NCI-H524 treated with DMSO at 0.1 percent for 48 hours (cell line): ENCODE measurements around the gene SNX4.
A peak's percentile ranks its signal among the peaks of the same experiment; 100 is the strongest.
"Not testable (repeated sequence)": the region's sequence is repeated elsewhere in the genome, so short reads cannot be mapped to it uniquely, and the experiment has no call there.

Source experiments
- DNase-seq: peaks from one replicate; lab custom pipeline; 2025; lab: John Stamatoyannopoulos, UW

The SNX4 gene

DNA sequence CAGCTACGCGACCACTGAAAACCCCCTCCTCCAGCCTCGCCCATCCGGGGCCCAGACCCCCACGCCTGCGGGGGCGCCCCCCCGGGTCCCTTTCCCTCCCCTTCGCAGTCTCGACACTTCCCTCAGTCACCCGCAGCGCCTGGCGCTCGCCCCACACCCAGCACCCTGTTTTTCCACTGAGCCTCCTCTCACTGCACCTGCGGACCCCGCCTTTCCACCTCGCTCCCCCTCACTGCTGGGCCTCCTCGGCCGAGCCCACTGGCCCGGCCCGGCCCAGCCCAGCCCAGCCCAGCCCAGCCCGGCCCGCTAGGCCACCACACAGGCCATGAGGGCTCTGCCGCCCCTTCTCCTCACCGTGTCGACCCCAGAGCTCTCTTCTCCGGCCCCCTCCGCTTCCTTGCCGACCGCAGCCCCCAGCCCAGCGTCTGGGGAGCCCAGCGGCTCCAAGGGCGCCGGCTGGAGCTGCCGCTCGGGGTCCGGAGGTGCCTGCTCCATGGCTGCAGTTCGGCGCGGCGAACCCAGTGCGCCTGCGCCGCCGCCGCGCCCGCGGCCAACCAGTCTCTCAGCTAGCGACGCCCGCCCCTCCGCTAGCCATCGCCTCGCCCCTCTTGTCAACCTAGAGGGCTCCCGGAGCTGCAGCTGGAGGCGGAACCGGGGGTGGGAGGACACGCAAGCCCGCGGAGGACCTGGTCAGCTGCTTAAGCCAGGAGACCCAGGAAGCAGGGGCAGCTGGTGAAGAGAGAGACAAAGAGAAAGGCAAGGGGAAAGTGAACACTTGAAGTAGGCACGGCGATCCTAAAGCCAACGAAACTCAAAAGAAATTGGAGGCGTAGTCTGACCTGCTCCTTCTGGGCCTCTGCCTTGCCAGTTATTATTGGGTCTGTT is at the start of gene SNX4:
Gene SNX4, minus strand, starts transcription at position 525 of the 885 bp plus-strand sequence. Its CDS starts 30 bp downstream, at position 495.
- DNase-seq = peak; percentile 67

DNA sequence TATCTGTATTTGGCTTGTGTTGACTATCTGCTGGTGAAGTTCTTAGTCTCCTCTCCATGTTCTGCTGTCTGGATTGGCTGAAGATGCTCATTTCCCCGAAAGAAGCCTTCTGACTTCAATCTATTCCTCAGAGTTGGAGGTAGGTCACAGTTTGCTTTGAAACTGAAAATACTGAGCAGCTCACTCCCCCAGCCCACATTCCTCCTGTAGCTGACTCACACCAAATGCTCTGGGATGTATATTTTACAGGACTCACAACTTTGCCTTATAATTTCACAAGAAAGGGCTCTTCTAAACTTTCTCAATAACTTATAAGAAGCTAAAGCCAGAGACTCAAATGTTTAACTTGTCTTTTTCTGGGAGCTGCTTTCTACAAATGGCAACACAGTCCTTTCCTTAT is 36.3 kb upstream of the SNX4 start:
- DNase-seq = no peak

DNA sequence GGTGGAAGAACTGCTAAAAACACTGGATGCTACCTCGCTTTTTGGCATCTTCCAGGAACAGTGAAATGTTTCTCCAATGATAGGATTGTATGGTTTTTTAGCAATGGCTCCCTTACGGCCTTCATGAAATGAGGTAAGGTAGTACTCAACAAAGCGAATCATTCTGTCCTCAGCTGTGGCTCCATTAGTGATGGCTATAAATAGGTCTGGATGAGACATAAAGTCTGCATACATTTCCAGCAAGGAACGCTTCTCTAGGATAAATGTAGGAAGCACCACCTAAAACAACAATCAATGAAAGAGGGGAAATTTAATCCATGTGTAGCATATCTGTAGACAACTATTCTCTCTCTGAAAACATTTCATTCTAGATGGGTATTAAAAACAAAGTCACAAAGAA is 32.4 kb upstream of the SNX4 start:
- DNase-seq = no peak

DNA sequence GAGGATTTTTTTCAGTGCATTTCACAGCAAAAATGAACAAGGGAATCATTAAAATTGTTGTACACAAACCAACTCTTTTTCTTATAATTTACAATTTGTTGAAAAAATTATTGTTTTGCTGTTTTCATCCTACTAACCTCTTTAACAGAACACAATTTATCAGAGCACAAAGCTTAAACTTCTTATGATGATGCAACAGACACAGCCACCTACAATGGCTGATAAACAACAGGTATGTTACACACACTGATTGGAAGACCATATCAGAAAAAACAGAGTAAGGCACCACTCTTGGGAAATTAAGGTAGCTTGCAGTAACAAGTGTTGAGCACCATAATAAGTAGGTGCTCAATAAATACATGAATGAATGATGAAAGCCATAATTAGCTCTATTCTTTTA is 8.9 kb upstream of the SNX4 start:
- no peak for DNase-seq

DNA sequence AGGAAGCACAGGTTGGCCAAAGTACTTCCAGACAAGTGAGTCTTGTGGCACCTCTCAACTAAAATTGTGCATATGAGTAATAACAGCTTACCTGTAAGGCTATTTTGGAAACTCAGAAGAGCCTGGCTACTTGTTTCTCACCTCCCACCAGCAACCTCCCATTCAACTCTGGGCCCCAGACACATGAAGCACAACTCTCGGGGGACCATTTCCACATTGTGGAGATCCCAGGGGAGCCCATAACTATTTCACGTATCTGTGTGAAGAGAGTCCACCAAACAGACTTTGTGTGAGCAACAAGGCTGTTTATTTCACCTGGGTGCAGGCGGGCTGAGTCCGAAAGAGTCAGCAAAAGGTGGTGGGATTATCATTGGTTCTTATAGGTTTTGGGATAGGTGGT is 5.2 kb upstream of the SNX4 start:
- DNase-seq = no peak

DNA sequence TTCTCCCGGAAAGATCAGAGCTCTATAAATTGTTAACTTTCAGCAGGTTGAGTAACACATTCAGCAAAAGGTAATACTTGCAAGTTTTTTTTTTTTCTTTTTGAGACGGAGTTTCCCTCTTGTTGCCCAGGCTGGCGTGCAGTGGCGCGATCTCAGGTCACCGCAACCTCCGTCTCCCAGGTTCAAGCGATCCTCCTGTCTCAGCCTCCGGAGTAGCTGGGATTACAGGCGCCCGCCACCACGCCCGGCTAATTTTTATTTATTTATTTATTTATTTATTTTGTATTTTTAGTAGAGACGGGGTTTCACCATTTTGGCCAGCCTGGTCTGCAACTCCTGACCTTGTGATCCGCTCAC is 539 bp upstream of the SNX4 start:
- DNase-seq = not testable (repeated sequence)

DNA sequence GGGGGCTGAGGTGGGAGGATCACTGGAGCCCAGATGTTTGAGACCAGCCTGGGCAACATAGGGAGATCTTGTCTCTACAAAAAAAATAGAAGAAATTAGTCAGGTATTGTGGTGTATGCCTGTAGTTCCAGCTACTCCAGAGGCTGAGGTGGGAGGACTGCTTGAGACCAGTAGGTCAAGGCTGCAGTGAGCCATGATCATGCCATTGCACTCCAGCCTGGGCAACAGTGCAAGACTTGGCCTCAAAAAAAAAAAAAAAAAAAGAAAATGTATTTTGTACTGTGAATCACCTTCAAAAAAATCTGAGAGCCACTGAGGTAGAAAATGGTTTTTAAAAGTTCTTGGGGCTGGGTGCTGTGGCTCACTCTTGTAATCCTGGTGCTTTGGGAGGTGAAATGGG is 4.6 kb downstream of the SNX4 start:
- DNase-seq = no peak

DNA sequence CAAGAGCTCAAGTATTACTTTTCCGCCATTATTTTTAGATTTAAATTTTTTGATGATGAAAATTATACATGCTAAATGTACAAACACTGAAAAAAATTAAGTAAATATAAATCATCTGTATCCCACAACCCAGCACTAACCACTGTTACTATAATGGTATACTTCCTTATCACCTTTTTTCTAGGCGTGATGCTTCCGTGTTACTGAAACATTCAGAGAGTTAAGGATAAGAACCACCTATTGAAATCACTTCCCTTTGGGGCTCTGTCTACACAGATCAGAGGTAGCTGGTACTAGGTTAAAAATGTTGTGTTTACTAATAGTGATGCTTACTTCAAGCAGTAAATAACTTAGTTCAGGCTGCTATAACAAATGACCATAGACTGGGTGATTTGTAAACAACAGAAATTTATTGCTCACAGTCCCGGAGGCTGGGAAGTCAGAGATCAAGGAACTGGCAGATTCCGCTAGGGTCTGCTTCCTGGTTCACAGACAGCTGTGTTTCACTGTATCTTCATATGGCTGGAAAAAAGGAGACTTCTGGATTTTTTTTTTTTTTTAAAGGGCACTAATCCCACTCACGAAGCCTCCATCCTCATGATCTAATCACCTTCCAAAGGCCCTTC is 6.4 kb downstream of the SNX4 start:
- no peak for DNase-seq

DNA sequence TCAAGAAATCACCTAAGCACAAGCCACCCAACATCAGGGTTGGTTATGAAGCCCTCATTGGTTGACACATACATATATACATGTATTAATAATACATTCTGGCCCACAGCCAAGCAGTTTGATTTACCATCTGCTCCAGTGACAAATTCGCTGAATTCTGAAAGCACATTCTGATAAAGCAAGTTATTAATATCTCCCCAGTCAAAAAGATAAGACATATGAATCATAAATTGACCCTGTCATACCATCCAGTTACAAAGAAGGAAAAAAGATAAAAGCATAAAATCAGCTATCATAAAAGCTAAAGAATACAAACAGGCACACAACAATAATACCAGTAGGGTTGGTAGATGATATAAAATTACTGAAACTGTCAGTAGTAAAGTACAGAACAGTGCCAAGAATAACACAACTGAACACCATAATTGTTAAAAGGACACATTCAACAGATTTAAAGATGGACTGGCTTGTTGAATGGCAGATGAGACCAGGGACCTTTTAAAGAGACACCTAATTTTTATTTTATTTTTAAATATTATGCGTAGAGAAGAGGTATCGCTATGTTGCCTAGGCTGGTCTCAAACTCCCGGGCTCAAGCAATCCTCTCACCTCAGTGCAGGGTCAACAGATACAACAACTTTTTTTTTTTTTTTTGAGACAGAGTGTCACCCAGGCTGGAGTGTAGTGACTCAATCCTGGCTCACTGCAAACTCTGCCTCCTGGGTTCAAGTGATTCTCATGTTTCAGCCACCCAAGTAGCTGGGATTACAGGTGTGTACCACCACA is 7.7 kb downstream of the SNX4 start:
- DNase-seq = peak; percentile 55

DNA sequence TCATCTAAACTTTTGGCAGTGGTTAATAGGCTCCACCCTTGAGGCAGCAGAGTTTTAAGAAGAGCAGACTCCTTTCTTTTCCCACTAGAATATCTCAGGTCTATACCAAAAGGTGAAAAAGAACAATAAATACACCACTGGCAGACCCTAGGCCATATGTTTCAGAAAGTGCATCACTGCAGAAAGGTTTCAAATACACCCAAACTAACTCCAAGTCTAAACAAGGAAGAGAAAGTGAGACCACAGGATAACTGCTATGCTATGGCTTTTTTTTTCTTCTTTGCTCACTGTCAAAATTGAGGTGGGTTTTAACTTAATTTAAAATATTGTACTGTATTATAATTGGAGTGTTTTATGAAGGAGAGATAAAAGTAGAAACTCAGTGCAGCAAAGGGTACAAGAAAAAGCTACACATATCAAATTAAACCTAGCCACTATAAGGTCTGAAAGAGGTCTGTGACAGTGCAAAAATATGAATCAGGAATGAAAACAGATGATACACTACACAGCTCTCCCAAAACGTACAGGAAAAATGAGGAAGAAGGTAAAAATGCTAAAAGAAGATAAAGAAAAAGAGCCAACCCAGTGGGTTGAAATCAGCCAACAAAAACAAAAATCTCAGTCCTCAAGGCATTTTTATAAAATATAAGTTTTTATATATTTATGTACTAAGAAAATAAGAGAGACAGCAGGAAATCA is 8.4 kb downstream of the SNX4 start:
- no peak for DNase-seq

DNA sequence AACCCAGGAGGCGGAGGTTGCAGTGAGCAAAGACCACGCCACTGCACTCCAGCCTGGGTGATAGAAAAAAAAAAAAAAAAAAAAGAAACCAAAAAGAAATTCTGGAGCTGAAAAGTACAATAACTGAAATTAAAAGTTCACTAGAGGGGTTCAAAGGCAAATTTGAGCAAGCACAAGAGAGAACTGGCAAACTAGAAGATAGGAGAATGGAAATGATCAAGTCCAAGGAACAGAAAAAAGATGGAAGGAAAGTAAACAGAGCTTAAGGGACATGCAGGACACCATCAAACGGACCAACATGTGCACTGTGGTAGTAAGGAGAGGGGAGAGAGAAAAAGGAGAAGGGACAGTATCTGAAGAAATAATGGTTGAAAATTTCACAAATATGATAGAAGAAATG is 12.9 kb downstream of the SNX4 start:
- no peak for DNase-seq

DNA sequence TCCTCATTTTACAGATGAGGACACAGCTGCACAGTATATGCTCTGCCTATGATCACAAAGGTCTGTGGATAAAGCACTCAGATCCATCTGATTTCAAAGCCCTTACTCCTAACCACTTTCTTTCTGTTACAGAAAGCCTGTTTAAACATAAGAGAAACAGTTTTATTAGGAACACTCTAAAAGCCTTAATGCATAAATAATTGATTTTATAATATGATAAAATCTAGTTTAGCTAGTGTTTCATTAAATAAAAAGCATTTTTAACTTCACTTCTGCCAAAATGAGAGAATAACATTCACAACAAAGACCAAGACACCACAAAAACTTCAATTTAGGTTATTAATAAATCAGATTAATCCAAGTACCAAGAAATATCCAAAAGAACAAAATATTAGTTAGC is 21.4 kb downstream of the SNX4 start:
- no peak for DNase-seq

DNA sequence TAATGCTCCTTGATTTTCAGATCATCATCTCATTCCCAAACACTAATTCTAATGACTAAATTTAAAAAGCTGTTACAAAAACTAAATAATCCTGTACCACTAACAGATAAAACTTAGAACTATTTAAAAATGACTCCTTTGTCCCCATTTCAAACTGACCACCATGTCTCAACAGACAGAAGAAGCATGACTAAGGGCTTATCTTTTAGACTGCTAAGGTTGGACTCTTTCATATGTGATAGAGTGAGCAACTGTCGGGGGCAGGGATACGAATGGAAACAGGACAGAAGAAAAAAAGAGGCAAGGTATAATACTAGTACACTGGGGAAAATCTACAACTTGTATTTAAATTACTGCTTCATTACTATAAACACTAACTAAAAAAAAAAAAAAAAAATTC is 23.3 kb downstream of the SNX4 start:
- no peak for DNase-seq

DNA sequence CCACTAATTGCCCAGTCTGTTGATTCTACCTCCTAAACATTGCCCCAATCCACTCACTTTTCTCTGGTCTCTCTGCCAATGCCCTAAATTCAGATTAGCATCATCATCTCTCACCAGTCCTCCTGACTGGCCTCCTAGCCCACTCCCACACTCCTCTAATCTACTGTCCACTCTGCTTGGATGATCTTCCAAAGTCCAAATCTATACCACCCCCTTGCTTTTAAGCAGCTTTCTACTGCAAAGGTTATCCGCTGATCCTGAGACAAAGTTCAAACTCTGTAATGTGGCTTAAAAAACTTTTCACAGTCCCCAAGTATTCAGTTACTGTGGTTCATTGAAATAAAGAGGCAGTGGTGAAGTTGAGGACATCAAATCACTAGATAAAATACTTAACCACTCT is 37.6 kb downstream of the SNX4 start:
- no peak for DNase-seq

DNA sequence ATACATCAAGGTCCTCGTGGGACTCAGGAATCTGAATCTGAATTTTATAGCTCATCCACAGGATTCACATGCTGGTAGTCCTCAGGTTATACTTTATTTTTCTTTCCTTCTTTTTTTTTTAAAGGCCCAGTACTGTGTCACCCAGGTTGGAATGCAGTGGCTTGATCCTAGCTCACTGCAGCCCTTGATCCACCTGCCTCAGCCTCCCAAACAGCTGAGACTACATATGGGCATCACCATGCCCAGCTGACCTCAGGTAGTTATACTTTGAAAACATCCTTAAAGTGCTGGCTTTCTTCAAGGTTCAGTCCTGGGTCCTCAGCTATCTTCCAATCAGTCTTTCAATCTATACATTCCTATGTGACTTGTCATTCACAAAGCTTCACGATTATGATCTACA is 38.2 kb downstream of the SNX4 start:
- DNase-seq = no peak

DNA sequence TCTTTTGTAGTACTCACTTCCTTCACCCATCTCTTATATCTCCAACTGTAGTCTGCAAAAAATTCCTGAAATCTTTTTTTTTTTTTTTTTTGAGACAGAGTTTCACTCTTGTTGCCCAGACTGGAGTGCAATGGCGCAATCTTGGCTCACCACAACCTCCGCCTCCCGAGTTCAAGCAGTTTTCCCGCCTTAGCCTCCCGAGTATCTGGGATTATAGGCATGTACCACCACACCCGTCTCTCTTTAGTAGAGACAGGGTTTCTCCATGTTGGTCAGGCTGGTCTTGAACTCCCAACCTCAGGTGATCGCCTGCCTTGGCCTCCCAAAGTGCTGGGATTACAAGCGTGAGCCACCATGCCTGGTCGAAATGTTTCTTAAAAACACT is 38.6 kb downstream of the SNX4 start:
- not testable (repeated sequence) for DNase-seq

DNA sequence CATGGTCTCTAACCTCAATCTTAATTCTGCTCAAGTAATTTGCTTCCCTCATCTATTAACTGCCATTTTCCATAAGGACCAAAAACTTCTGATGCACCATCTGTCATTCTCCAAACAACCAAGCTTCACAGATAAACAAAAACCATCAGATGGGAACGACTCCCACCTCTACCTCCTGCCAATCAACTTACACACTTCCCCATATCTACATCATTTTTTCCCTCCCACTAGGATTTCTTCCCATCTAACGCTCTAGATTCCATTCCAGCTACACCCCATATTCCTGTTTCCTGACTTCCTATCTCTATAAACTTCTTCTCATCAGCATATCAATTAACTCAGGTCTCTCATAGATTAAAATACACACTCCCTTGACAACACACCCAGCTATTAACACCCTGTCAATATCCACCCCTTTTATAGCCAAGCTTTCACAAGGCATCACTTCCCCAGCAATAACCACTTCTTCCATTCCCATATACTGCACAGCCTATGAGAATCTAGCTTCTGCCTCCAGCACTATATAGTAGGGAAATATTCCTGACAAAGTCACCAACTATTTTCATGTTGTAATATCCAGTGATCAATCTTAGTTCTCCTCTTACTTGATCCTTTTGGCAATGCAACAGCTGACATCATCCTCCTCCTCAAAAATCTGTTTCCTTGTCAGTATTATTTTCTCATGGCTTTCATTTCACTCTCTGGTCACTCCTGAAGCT is 39.2 kb downstream of the SNX4 start:
- peak; percentile 26 for DNase-seq

DNA sequence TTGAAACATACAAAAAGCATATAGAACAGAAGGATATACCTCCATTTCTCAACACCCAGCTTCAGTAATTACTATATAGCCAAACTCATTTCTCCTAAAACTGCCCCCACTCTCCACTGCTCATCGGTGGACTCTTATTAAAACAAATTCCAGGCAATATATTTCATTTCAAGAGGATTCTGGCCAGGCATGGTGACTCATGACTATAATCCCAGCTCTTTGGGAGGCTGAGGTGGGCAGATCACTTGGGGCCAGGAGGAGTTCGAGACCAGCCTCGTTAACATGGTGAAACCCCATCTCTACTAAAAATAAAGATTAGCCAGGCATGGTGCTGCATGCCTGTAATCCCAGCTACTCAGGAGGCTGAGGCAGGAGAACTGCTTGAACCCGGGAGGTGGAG is 40.9 kb downstream of the SNX4 start:
- DNase-seq = no peak

DNA sequence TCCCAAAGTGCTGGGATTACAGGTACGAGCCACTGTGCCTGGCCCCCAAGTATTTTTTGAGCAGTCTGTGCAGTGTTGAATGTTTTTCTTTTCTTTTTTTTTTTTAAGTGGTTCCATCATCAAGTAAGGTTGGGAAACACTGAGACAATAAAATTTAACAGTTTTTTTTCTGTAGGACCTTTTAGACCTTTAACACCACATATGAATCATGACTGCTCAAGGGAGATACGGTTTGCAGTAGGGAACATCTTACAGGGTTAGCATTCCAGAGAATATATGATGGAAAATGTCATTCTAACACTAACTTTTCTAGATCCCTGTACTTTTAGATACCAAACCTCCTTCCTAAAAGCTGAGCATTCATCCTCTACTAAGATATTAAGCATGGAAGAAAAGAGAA is 41.7 kb downstream of the SNX4 start:
- DNase-seq = no peak

DNA sequence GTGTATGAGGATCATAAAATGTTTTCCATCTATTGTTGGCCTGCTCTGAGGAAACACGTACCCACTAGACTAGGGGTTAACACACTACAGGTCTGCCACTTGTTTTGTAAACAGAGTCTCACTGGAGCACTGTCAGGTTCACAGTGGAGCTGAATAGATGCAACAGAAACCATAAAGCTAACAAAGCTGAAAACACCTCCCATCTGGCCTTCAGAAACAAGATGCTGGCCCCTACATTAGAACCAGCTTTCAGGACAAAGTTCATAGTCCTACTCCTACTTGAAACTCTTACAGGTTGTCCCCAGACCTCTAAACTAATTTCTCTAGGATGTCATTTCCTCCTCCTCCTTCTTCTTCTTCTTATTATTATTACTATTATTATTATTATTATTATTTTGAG is 42.3 kb downstream of the SNX4 start:
- no peak for DNase-seq

DNA sequence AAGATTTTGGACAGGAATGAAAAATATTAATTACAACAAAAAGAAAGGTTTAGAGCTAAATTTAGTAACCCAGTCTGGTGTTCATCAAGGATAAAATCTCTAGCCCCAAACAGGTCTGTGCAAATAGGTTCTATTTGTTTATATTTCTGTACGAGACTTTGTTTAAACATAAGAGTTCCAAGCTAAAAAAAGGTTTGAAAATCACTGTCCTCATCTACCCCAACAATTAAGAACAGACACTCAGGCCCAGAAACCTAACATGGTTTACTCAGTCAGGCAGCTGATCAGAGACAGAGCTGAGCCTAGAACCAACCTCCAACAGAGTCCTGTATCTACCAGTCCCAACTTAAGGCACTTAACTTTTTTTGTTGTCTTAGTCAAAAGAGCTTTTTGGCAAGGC is 49.3 kb downstream of the SNX4 start:
- DNase-seq = no peak
